A673 (cell line): ENCODE results near the gene STMP1.

Experiments
- CTCF ChIP-seq: fragments of 300-800, 200-600 bp; sonication (generic); conservative IDR thresholded peaks from 2 replicates; pipeline ENCODE4 v1.5.1; 2017; ENCODE audit warnings: low read depth, mild to moderate bottlenecking, antibody characterized with exemption, low read length, moderate library complexity, mixed read lengths
- EZH2 ChIP-seq: fragments of 200-600 bp; sonication (generic); IDR thresholded peaks from 2 replicates; pipeline ENCODE4 v1.6.1; 2017; ENCODE audit warnings: borderline replicate concordance, low read depth, mild to moderate bottlenecking, mixed read lengths, antibody characterized with exemption, low read length; ENCODE audit not compliant: poor library complexity, severe bottlenecking

GRCh38 chr7:135709508-135709907 is 47.2 kb downstream of the STMP1 start:
- TF ChIP-seq CTCF (no peak), EZH2 (no peak)
